HCT116 (cell line): ENCODE data around the gene L1CAM. TPM values are rescaled to one million over a fixed set of nuclear protein-coding genes. Genes with fewer than 3 reads are reported as not detected.

ENCODE experiments used
- ATAC-seq: fragments of 200-7000 bp; cut with Tn5 transposase; 2 replicates; pipeline ENCODE4 v1.9.1; 2020; ENCODE audit warnings: mild to moderate bottlenecking, moderate library complexity
- BruUV-seq: library from RNA; stranded (reverse); fragments of 400-500 nt; replicated peaks from 2 replicates; lab custom pipeline; 2021; lab: Mats Ljungman, UMichigan
- CTCF ChIA-PET: fragments of 300-600 bp; sonication (Branson Sonifier 250); formaldehyde crosslinking; loops from one replicate; lab custom pipeline; 2021; ENCODE audit warnings: antibody characterized with exemption; lab: Charles Lee
- POLR2A ChIA-PET: fragments of 300-600, 350-600 bp; sonication (Branson Sonifier 250); formaldehyde crosslinking; loops from one replicate; lab custom pipeline; 2021; ENCODE audit warnings: antibody characterized with exemption; lab: Charles Lee
- RAD21 ChIA-PET, 2 experiments: fragments of 300-600 bp; sonication (Branson Sonifier 250); formaldehyde crosslinking; loops; one replicate each; lab custom pipeline; 2023; ENCODE audit warnings: low total read pairs in 2 of 2; ENCODE audit not compliant: uncharacterized antibody in 2 of 2, unreplicated experiment in 2 of 2, low non-redundant PET in 1 of 2; lab: Charles Lee
- DNase-seq: peaks from one replicate; pipeline ENCODE4 v3.0.0-alpha.2; 2010; ENCODE audit warnings: low read depth, low spot score
- H2AFZ ChIP-seq: fragments of 200-600 bp; shearing (Covaris generic), sonication (generic); 2 replicates; pipeline ENCODE4 v1.6.1; 2017; ENCODE audit warnings: low read depth, mixed run types, mixed read lengths, antibody characterized with exemption, low read length; ENCODE audit not compliant: poor library complexity, severe bottlenecking
- H3K27ac ChIP-seq: 2 replicates; pipeline ENCODE4 v1.5.1; 2012; ENCODE audit warnings: low read depth, low read length
- H3K27me3 ChIP-seq: fragments of 200-600 bp; sonication (generic); 2 replicates; pipeline ENCODE4 v1.6.1; 2016; ENCODE audit warnings: mixed run types, low read length, mixed read lengths; ENCODE audit not compliant: insufficient read depth
- H3K36me3 ChIP-seq, 2 experiments: fragments of 200-500 bp in 1 of 2; fragments of 200-600 bp in 1 of 2; sonication (Bioruptor generic) in 1 of 2; sonication (generic) in 1 of 2; 2 replicates each; pipeline versions ENCODE4 v1.5.1 to v1.6.1; 2014 to 2016; ENCODE audit warnings: low read length in 2 of 2, inconsistent platforms in 1 of 2, mixed read lengths in 1 of 2, mixed run types in 1 of 2; ENCODE audit not compliant: insufficient read depth in 2 of 2, control insufficient read depth in 1 of 2
- H3K4me1 ChIP-seq, 2 experiments: fragments of 200-600 bp in 1 of 2; sonication (generic) in 1 of 2; 2 replicates each; pipeline versions ENCODE4 v1.5.1 to v1.6.1; 2012 to 2017; ENCODE audit warnings: low read length in 2 of 2, inconsistent platforms in 1 of 2, mild to moderate bottlenecking in 1 of 2, mixed read lengths in 1 of 2, mixed run types in 1 of 2, moderate library complexity in 1 of 2; ENCODE audit not compliant: insufficient read depth in 2 of 2, control insufficient read depth in 1 of 2
- H3K4me2 ChIP-seq: fragments of 200-600 bp; sonication (generic); 2 replicates; pipeline ENCODE4 v1.6.1; 2017; ENCODE audit warnings: mixed run types, low read length, mixed read lengths
- H3K4me3 ChIP-seq, 2 experiments: fragments of 200-600 bp in 1 of 2; sonication (generic) in 1 of 2; replicated peaks in 1 of 2; 2 replicates each; pipeline ENCODE4 v1.5.1; 2011 to 2016; ENCODE audit warnings: low read length in 2 of 2, control low read depth in 1 of 2, low read depth in 1 of 2, mild to moderate bottlenecking in 1 of 2, mixed read lengths in 1 of 2, mixed run types in 1 of 2
- H3K79me2 ChIP-seq: fragments of 200-600 bp; sonication (generic); 2 replicates; pipeline ENCODE4 v1.6.1; 2017; ENCODE audit warnings: mild to moderate bottlenecking, mixed run types, low read length, moderate library complexity, mixed read lengths; ENCODE audit not compliant: insufficient read depth
- H3K9ac ChIP-seq: fragments of 200-600 bp; sonication (generic); 2 replicates; pipeline ENCODE4 v1.6.1; 2016; ENCODE audit warnings: low read length, mixed read lengths
- H3K9me2 ChIP-seq: fragments of 200-600 bp; sonication (generic), shearing (Covaris generic); 2 replicates; pipeline ENCODE4 v1.6.1; 2017; ENCODE audit warnings: mixed run types, mild to moderate bottlenecking, moderate library complexity; ENCODE audit not compliant: insufficient read depth
- H3K9me3 ChIP-seq, 2 experiments: fragments of 200-500 bp in 1 of 2; fragments of 200-600 bp in 1 of 2; sonication (Bioruptor generic) in 1 of 2; sonication (generic) in 1 of 2; 2 replicates each; pipeline ENCODE4 v1.6.1; 2014 to 2017; ENCODE audit warnings: low read length in 2 of 2, mixed read lengths in 2 of 2, inconsistent platforms in 1 of 2, low read depth in 1 of 2, mild to moderate bottlenecking in 1 of 2, mixed run types in 1 of 2, moderate library complexity in 1 of 2; ENCODE audit not compliant: control insufficient read depth in 1 of 2, insufficient read depth in 1 of 2
- H4K20me1 ChIP-seq: fragments of 200-600 bp; sonication (generic), shearing (Covaris generic); 2 replicates; pipeline ENCODE4 v1.6.1; 2017; ENCODE audit warnings: mixed run types, mild to moderate bottlenecking, moderate library complexity; ENCODE audit not compliant: insufficient read depth
- CEBPB ChIP-seq: IDR thresholded peaks from 2 replicates; pipeline ENCODE4 v1.6.1; 2012; ENCODE audit warnings: low read depth
- CTCF ChIP-seq, 3 experiments: fragments of 200-600 bp in 1 of 3; sonication (generic) in 1 of 3; IDR thresholded peaks in 2 of 3; conservative IDR thresholded peaks in 1 of 3; 2 replicates each; pipeline ENCODE4 v1.5.1; 2012 to 2017; ENCODE audit warnings: low read depth in 2 of 3, low read length in 2 of 3, antibody characterized with exemption in 1 of 3, borderline replicate concordance in 1 of 3, control low read depth in 1 of 3, mild to moderate bottlenecking in 1 of 3, mixed read lengths in 1 of 3, mixed run types in 1 of 3, moderate library complexity in 1 of 3; ENCODE audit not compliant: insufficient read depth in 1 of 3
- ELF1 ChIP-seq: IDR thresholded peaks from 2 replicates; pipeline ENCODE4 v1.6.1; 2012; ENCODE audit warnings: low read depth, borderline replicate concordance
- EZH2phosphoT487 ChIP-seq: fragments of 200-600 bp; IDR thresholded peaks from 2 replicates; pipeline ENCODE4 v1.6.1; 2018; ENCODE audit warnings: antibody characterized with exemption, borderline replicate concordance
- MAX ChIP-seq: IDR thresholded peaks from 2 replicates; pipeline ENCODE4 v1.6.1; 2012
- POLR2A ChIP-seq: IDR thresholded peaks from 2 replicates; pipeline ENCODE4 v1.7.0; 2011; ENCODE audit warnings: borderline replicate concordance; ENCODE audit not compliant: insufficient read depth, insufficient read length; ENCODE audit errors: extremely low read depth
- POLR2AphosphoS5 ChIP-seq: IDR thresholded peaks from 2 replicates; pipeline ENCODE4 v1.6.1; 2011; ENCODE audit warnings: mild to moderate bottlenecking, low read depth, low read length, moderate library complexity
- RAD21 ChIP-seq: IDR thresholded peaks from 2 replicates; pipeline ENCODE4 v1.6.1; 2012; ENCODE audit warnings: low read depth, mild to moderate bottlenecking
- TCF7L2 ChIP-seq: IDR thresholded peaks from 2 replicates; pipeline ENCODE4 v1.7.0; 2011; ENCODE audit warnings: borderline replicate concordance, inconsistent platforms; ENCODE audit not compliant: insufficient read depth, insufficient read length; ENCODE audit errors: extremely low read depth
- ZFX ChIP-seq: fragments of 450-650 bp; IDR thresholded peaks from 2 replicates; pipeline ENCODE4 v1.6.1; 2017
- intact Hi-C: fragments of 100-400 bp; cut with micrococcal nuclease; formaldehyde crosslinking; loops from 2 replicates; pipeline ENCODE4 v1.10.0; 2022
- total RNA-seq: library from RNA; stranded (reverse); gene quantifications from one replicate; pipeline ENCODE4 v1.2.1, GENCODE V29; 2021; ENCODE audit not compliant: unreplicated experiment

L1CAM gene
- total RNA-seq, 1 experiment from 2014 or later: 14.8 TPM

- no peak within 1 kb of the TSS for H3K4me2 ChIP-seq
- H3K4me3 ChIP-seq: no peak within 1 kb of the TSS
- H3K9me2 ChIP-seq: no peaks in the 10 kb centered on the region
- no peaks in the 10 kb centered on the region for H4K20me1 ChIP-seq
- ChIA-PET CTCF (no interaction called here), RAD21 (no interaction called here), POLR2A (no interaction called here)
- no peak within 1 kb of the TSS for H3K9ac ChIP-seq
- H3K27me3 ChIP-seq: no peaks in the 10 kb centered on the region
- intact Hi-C loops: no loop called here
- no TSS peak for BruUV-seq
- no peaks in the 10 kb centered on the region for H3K79me2 ChIP-seq
- H2AFZ ChIP-seq: no peak within 1 kb of the TSS
- no peaks in the 10 kb centered on the region for H3K9me3 ChIP-seq
- H3K27ac ChIP-seq: no peak within 1 kb of the TSS
- peaks cover 6 to 23% of the 10 kb centered on the region in 2 experiments; a peak in 2 of 4 replicates for H3K4me1 ChIP-seq
- ATAC-seq (peak; percentile 18; the same call in 1 of the 2 replicates), DNase-seq (no peak)
- no peaks in the 10 kb centered on the region for H3K36me3 ChIP-seq
- TF ChIP-seq ELF1 (no peak), RAD21 (no peak), POLR2AphosphoS5 (no peak), CTCF (IDR thresholded peaks at IDR 0.05 in 2 of 3, conservative IDR thresholded peaks at IDR 0.05 in 1 of 3; ENCODE audit: borderline replicate concordance in 1 of 3, insufficient read depth in 1 of 3, low read depth in 2 of 3, low read length in 2 of 3) (no peak), ZFX (no peak), CEBPB (no peak), EZH2phosphoT487 (no peak), TCF7L2 (no peak), MAX (no peak), POLR2A (no peak)
Observed at GRCh38 chrX:153903991-153904957, 18.3 kb upstream of the L1CAM start, which contains the start of gene AVPR2. Gene AVPR2, plus strand, starts transcription at chrX:153904673. Its CDS starts 473 bp downstream, at chrX:153905146.
